GM19397 (cell line): ENCODE measurements around the gene PEX10.

ENCODE experiments used
- ATAC-seq: cut with Tn5 transposase; IDR thresholded peaks from one replicate; pipeline ENCODE4 v1.9.1; 2021; ENCODE audit warnings: mild to moderate bottlenecking, moderate library complexity; ENCODE audit not compliant: unreplicated experiment

The PEX10 gene

GRCh38 chr1:2376931-2377672 lies 35.3 kb downstream of the PEX10 start:
- no peak for ATAC-seq

GRCh38 chr1:2376261-2376741 lies 36.1 kb downstream of the PEX10 start:
- ATAC-seq = no peak

- ATAC-seq = no peak
Measured at GRCh38 chr1:2375923-2376260, 36.5 kb downstream of the PEX10 start.

GRCh38 chr1:2375246-2375922 lies 37.0 kb downstream of the PEX10 start:
- ATAC-seq = no peak

GRCh38 chr1:2374252-2375155 lies 37.9 kb downstream of the PEX10 start:
- no peak for ATAC-seq

DNA sequence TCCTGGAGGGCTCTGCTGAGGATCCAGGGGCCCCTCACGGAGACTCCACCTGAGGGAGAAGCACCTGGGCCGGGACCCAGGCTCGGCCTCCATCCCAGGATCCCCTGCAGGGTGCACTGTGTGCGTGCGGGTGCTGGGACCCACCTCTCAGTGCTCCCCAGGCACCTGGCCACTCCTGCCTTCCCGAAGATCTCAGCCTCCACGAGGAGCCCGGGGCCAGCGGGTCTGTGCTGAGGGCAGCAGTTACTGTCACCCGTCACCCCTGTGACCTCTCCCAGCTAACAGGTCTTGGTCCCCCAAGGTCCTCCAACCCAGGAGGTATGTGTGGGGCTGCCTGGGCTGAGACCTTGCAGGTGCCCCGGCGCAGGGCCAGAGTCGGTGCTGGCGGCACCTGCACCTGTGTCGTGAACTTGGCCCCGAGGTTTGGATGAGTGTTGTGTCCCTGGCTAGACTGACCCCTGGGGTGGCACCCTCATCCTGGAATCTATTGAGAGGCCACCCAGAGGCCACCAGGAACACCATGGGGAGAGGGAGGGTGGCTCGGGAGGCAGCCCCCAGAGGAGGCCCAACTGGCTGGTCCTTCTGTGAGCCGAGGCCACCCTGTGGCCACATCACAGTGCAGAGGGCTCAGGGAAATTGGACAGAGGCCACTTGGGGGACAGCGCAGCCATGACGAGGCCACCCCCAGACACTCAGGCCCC lies 38.7 kb downstream of the PEX10 start:
- ATAC-seq = no peak

DNA sequence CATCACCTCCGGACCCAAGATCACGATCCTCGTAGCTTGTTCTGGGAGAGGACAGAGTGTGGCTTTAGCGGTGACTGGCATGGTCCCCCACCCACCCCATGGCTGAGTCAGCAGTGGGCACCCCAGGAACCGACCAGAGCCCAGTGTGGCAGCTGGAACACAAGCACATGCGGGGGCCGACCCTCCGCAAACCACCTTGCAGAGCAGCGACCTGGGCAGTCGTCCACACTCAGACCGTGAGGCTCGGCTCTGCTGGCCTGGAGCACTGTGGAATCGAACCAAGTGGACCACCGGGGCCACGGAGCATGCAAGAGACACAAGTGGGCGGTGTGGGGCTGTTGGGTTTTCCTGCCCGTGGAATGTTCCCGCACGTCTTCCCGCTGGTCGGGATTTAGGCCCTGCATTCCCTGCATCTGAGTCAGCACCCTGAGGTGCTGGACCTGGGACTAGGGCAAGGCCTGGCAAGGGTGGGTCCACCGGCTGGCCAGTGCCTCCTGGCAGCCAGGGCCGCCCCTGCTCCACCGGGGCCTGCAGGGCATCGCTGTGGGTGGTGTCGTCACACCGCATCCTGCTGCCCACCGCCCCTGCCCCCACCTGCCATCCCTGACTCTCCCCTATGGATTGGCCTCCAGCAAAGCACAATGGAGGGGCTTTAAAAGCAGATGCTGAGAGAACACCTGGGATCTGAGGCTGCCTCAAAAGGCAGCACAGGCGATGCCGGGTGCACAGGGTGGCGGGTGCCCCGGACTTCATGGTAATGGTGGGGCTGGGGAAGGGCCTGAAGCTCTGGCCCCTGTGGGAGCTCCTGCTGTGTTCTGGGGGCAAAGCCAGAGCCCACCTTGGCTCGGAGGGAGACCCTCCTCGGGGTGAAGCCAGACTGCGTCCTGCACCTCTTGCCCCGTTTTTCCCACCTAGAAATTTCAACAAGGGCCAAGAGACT lies 39.5 kb downstream of the PEX10 start:
- no peak for ATAC-seq

DNA sequence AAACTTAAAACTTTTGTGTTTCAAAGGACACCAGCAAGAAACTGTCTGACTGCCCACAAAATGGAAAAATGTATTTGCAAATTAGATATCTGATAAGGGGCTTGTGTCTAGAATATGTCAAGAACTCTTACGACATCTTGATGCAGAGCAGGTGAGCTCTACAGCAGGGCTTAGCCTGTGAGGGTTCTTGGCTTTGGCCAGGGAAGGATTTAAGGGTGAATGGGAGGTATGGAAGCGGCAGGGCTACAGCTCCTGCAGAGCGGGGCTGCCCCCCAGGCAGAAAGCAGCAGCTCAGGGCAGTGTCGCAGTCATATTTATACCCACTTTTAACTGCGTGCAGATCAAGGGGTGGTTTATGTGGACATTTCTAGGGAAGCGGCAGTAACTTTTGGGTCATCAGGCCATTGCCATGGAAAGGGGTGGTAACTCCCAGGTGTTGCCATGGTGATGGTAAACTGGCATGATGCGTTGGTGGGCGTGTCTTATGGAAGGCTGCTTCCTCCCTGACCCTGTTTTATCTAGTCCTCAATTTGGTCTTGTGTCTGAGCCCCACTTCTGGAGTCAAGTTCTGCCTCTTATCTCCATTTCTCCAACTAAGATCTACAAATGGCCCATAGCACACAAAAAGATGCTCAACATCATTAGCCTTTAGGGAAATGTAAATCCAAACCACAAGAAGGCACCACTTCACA lies 44.2 kb downstream of the PEX10 start:
- ATAC-seq = no peak

DNA sequence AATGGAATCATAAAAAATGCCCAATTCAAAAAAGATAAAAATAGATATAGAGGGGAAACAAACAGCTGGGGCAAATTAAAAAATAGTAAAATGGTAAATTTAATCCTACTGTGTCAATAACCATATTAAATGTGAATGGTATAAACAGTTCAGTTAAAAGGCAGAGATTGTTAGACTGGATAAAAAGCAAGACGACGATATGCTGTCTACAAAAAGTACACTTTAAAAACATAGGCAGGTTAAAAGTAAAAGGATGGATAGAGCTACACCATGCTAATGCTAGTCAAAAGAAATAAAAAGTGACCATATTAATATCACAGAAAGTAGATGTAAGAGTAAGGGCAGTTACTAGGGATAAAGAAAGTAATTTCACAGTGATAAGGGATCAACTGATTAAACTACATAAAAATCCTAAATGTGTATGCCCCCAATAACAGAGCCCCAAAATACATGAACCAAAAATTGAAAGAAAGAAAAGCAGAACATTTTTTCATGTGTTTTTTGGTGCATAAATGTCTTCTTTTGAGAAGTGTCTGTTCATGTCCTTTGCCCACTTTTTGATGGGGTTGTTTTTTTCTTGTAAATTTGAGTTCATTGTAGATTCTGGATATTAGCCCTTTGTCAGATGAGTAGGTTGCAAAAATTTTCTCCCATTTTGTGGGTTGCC lies 48.4 kb downstream of the PEX10 start:
- ATAC-seq = no peak

DNA sequence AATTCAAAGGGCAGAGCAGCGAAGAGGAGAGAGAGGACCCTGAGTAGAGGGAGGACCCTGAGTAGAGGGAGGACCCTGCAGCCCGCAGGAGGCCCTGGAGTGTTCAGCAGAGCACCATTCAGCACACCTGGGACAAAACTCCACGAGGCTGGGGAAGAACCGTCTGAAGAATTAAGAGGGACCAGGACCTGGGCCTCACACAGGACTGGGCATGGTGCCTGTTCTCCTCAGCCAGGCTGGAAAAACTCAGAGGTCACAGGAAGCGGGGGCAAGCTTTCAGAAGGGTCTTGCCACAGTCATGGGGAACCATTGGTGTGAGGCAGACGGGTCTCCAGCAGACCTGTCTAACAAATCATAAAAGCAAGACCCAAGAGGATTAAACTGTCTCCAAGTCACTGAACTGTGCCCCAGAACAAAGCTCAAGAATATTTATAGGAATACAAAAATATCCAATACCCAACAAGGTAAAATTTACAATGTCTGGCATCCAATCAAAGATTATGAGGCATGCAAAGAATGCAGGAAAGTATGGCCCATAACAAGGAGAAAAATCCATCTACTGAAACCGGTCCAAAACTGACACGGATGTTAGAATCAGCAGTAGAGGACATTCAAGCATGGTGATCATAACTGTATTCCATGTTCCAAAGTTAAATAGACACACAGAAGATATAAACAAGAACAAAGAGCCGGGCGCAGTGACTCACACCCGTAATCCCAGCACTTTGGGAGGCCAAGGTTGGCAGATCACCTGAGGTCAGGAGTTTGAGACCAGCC lies 51.6 kb downstream of the PEX10 start:
- ATAC-seq = no peak

DNA sequence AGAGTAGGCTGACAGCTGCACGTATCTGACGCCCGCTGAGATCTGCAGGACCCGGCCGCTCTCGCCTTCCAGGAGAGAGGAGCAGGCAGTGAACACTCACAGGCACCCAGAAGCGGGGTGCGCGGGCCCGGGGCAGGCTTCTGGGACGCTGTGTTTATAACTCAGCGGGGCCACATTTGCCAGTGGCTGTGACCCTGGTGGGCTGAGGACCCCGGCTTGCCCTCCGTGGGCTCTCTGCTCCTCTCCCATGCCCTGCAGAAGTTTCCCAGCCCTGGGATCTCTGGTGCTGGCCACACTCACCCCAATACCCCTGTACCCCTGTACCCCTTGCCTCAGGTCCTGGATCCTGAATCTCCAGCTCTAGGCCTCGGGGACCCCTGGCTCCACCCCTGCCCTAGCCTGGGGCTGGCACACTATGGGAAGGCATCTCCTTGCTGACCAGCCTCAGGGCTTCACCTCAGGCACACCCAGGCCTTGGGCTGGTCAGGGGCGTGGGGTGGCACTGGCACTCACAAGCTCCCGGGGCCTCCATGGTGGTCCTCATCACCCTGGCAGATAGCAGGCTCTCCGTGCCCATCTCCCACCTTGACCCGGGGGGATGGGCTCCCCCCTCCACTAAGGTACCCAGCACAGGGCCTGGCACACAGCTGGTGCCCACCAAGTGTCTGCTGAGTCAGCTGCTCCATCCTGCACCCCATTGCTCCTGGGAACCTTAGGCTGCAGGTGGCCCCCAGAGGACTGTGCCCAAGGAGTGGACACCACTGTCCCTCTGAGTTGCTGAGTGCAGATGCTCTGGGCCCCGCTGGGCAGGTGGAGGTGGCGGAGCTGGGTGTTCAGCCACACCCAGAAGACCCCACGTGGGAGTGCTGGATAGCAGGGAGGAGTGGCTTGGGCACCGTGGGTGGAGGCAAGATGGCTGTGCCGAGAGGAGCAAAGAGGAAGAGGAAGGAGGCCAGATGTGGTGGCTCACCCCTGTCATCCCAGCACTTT lies 53.4 kb downstream of the PEX10 start:
- ATAC-seq = no peak

DNA sequence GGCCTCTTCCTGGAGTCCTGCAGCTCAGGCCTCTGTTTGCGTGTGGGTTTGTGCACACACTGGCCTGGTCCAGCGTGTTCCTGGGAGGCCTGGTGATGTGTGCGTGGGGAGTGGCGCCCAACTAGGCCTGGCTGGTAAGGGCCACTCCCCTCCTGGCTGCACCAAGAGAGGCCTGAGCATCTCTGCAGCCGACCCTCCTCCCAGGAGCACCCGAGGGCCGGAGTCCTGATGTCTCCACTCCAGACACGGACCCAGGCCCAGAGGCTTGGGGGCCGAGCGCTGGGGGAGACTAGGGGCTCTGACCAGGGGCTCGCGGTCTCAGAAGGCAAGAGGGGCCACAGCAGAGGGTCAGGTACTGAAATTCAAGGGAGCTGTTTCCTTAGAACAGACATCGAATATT lies 54.3 kb downstream of the PEX10 start:
- no peak for ATAC-seq

DNA sequence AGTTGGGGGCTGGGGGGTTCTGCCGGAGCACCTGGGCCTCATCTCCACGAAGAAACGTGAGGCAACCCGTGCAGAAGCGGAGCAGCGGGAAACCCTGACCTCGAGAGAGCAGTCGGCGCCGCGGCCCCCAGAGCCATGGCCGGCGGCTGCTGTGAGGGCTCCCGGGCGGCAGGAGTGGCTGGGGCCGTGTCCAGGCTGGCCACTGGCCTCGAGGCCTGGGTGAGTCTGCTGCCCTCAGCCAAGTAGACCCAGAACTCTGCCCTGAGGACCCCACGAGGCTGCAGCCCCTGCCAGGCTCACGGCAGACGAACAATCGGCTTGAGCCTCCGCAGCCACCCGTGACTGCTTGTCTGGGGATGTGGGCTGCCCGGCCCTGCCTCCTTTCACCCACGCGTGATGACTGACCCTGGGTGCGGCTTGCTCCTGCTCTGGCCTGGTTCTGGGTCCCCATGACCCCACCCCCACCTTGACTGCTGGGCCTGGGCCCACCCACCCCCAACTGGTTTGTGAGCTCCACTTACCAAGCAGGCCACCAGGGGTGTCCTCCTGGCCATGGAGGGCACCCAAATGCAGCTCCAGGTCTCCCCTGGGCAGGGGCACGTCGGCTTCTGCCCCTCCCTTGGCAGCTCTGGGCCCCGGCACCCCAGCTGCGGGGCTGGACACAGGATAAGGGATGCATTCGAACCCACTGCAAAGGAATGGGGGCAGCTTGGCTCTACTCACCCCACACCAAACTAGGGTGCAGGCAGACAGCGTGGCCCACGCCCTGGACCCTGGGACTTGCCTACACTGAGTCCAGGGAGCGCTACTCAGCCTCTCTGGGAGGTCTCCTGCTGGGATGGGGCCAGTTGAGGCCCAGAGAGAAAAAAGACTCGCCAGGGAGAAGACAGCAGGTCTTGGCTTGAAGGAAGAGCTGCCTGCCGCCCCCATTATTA lies 55.2 kb downstream of the PEX10 start:
- ATAC-seq = no peak

GRCh38 chr1:2356401-2356800 lies 56.0 kb downstream of the PEX10 start:
- ATAC-seq = no peak

GRCh38 chr1:2355373-2356261 lies 56.7 kb downstream of the PEX10 start:
- no peak for ATAC-seq
